T-helper 1 cell (primary cell): ENCODE data around the gene RTEL1.
A peak's percentile ranks its signal among the peaks of the same experiment; 100 is the strongest.
"Not testable (repeated sequence)": the region's sequence is repeated elsewhere in the genome, so short reads cannot be mapped to it uniquely, and the experiment has no call there.

Source experiments
- DNase-seq, 5 donors: peaks; one replicate each; pipeline ENCODE4 v3.0.0-alpha.2; 2012 to 2020

Gene RTEL1

GRCh38 chr20:63650486-63650885 lies 7.6 kb upstream of the RTEL1 start:
- DNase-seq: not testable (repeated sequence)

- DNase-seq: no peak
Observed at GRCh38 chr20:63651942-63652191, 6.2 kb upstream of the RTEL1 start.

GRCh38 chr20:63652192-63652980 lies 5.7 kb upstream of the RTEL1 start:
- DNase-seq: peak in 3 of 5 donors; percentile 25 to 52 (median 38)

GRCh38 chr20:63653041-63653973 lies 4.8 kb upstream of the RTEL1 start, which contains the start of gene STMN3:
Gene STMN3, minus strand, starts transcription at chr20:63653424. Its CDS starts 79 bp downstream, at chr20:63653345.
- peak; percentile 63 to 70 (median 65) for DNase-seq

- no peak for DNase-seq
Observed at GRCh38 chr20:63653974-63654668, 4.0 kb upstream of the RTEL1 start.

- DNase-seq: no peak
Observed at GRCh38 chr20:63655249-63655648, 2.9 kb upstream of the RTEL1 start.

GRCh38 chr20:63656451-63656850 lies 1.7 kb upstream of the RTEL1 start:
- no peak for DNase-seq

- no peak for DNase-seq
Observed at GRCh38 chr20:63657260-63657936, 714 bp upstream of the RTEL1 start.

- DNase-seq: no peak
Observed at GRCh38 chr20:63658749-63659187, 656 bp downstream of the RTEL1 start.

- DNase-seq: no peak
Observed at GRCh38 chr20:63659370-63659769, 1.3 kb downstream of the RTEL1 start.

GRCh38 chr20:63660174-63660573 lies 2.1 kb downstream of the RTEL1 start:
- not testable (repeated sequence) for DNase-seq

- no peak for DNase-seq
Observed at GRCh38 chr20:63660622-63661021, 2.5 kb downstream of the RTEL1 start.

GRCh38 chr20:63661108-63661507 lies 3.0 kb downstream of the RTEL1 start:
- DNase-seq: no peak

GRCh38 chr20:63661959-63662812 lies 4.1 kb downstream of the RTEL1 start:
- DNase-seq: no peak

GRCh38 chr20:63662813-63663189 lies 4.7 kb downstream of the RTEL1 start:
- no peak for DNase-seq

- DNase-seq: no peak
Observed at GRCh38 chr20:63663332-63664066, 5.4 kb downstream of the RTEL1 start.

- no peak for DNase-seq
Observed at GRCh38 chr20:63664143-63664851, 6.2 kb downstream of the RTEL1 start.

GRCh38 chr20:63664861-63665594 lies 6.9 kb downstream of the RTEL1 start:
- no peak for DNase-seq

GRCh38 chr20:63665708-63666107 lies 7.6 kb downstream of the RTEL1 start:
- no peak for DNase-seq

GRCh38 chr20:63667858-63668257 lies 9.7 kb downstream of the RTEL1 start:
- no peak for DNase-seq
